B cell (primary cell): Measurements from ENCODE around the gene RIPOR3. TPM values are rescaled to one million over a fixed set of nuclear protein-coding genes. Genes with fewer than 3 reads are reported as not detected.
A peak's percentile ranks its signal among the peaks of the same experiment; 100 is the strongest.

Experiments
- ATAC-seq: fragments of 200-7000 bp; cut with Tn5 transposase; one replicate; pipeline ENCODE4 v1.10.0; 2021; ENCODE audit warnings: low read depth, mild to moderate bottlenecking, moderate number of reproducible peaks, moderate library complexity
- CTCF ChIA-PET: fragments of 350-600 bp; sonication (Branson Sonifier 250); formaldehyde crosslinking; loops from one replicate; lab custom pipeline; 2021; ENCODE audit warnings: antibody characterized with exemption, inconsistent platforms; lab: Charles Lee
- POLR2A ChIA-PET: fragments of 350-600 bp; sonication (Branson Sonifier 250); formaldehyde crosslinking; loops from one replicate; lab custom pipeline; 2021; ENCODE audit warnings: antibody characterized with exemption; lab: Charles Lee
- DNase-seq: peaks from one replicate; pipeline ENCODE4 v3.0.0; 2013
- H2AFZ ChIP-seq: 2 replicates; pipeline ENCODE4 v1.6.1; 2012; ENCODE audit warnings: mild to moderate bottlenecking, low read depth, low read length; ENCODE audit not compliant: insufficient read depth, poor library complexity, severe bottlenecking
- H3K27ac ChIP-seq, 2 donors: 1 replicate in 1 of 2; 2 replicates in 1 of 2; pipeline ENCODE4 v1.5.1; 2012 to 2013; ENCODE audit warnings: low read length in 2 of 2, mild to moderate bottlenecking in 2 of 2, moderate library complexity in 1 of 2
- H3K27me3 ChIP-seq, 4 experiments: fragments of 200-600 bp in 1 of 4; sonication (generic) in 1 of 4; replicated peaks in 1 of 4; 1 replicate in 2 of 4; 2 replicates in 2 of 4; pipeline versions ENCODE4 v1.6.1 to v1.7.0; 2013 to 2016; ENCODE audit warnings: low read length in 3 of 4, mild to moderate bottlenecking in 2 of 4, mixed read lengths in 1 of 4, moderate library complexity in 1 of 4; ENCODE audit not compliant: insufficient read depth in 4 of 4, control insufficient read depth in 3 of 4; ENCODE audit errors: control extremely low read depth in 1 of 4
- H3K36me3 ChIP-seq, 2 experiments: replicated peaks in 1 of 2; 1 replicate in 1 of 2; 2 replicates in 1 of 2; pipeline versions ENCODE4 v1.6.1 to v1.7.1; 2013; ENCODE audit warnings: low read length in 1 of 2; ENCODE audit not compliant: insufficient read depth in 2 of 2, control insufficient read depth in 1 of 2; ENCODE audit errors: control extremely low read depth in 1 of 2, extremely low read depth in 1 of 2
- H3K4me1 ChIP-seq, 2 donors: fragments of 200-600 bp in 1 of 2; sonication (generic) in 1 of 2; 1 replicate in 1 of 2; 2 replicates in 1 of 2; pipeline versions ENCODE4 v1.5.1 to v1.6.1; 2013 to 2017; ENCODE audit warnings: low read length in 2 of 2; ENCODE audit not compliant: control insufficient read depth in 2 of 2, insufficient read depth in 2 of 2
- H3K4me2 ChIP-seq: replicated peaks from 2 replicates; pipeline ENCODE3; 2012; ENCODE audit warnings: mild to moderate bottlenecking, low read depth, low read length; ENCODE audit not compliant: poor library complexity, severe bottlenecking
- H3K4me3 ChIP-seq, 5 experiments: fragments of 200-600 bp in 1 of 5; sonication (generic) in 1 of 5; 1 replicate in 3 of 5; 2 replicates in 2 of 5; pipeline versions ENCODE4 v1.5.1 to v1.7.0; 2011 to 2016; ENCODE audit warnings: low read length in 4 of 5, mild to moderate bottlenecking in 4 of 5, low read depth in 2 of 5, control low read depth in 1 of 5, moderate library complexity in 1 of 5; ENCODE audit not compliant: insufficient read depth in 1 of 5; ENCODE audit errors: control extremely low read depth in 1 of 5, extremely low read depth in 1 of 5
- H3K79me2 ChIP-seq: fragments of 200-600 bp; sonication (generic); one replicate; pipeline ENCODE4 v1.6.0; 2016; ENCODE audit warnings: low read length; ENCODE audit not compliant: control insufficient read depth, insufficient read depth
- H3K9ac ChIP-seq: fragments of 200-600 bp; sonication (generic); 2 replicates; pipeline ENCODE4 v1.6.1; 2017; ENCODE audit warnings: mild to moderate bottlenecking, low read length, moderate library complexity
- H3K9me3 ChIP-seq, 3 donors: one replicate each; pipeline versions ENCODE4 v1.6.1 to v1.7.1; 2013; ENCODE audit warnings: low read length in 2 of 3; ENCODE audit not compliant: control insufficient read depth in 2 of 3, insufficient read depth in 1 of 3; ENCODE audit errors: control extremely low read depth in 1 of 3
- H4K20me1 ChIP-seq: 2 replicates; pipeline ENCODE4 v1.6.0; 2012; ENCODE audit warnings: mild to moderate bottlenecking, low read length; ENCODE audit not compliant: insufficient read depth, control insufficient read depth, poor library complexity, severe bottlenecking
- H3K27ac Mint-ChIP-seq: one replicate; pipeline ENCODE4 v1.8.0; 2021; ENCODE audit warnings: mixed read lengths
- H3K27me3 Mint-ChIP-seq: one replicate; pipeline ENCODE4 v1.8.0; 2021; ENCODE audit warnings: mixed read lengths
- H3K4me1 Mint-ChIP-seq: one replicate; pipeline ENCODE4 v1.8.0; 2021; ENCODE audit warnings: mixed read lengths
- H3K4me3 Mint-ChIP-seq: one replicate; pipeline ENCODE4 v1.8.0; 2021; ENCODE audit warnings: mixed read lengths
- H3K9me3 Mint-ChIP-seq: one replicate; pipeline ENCODE4 v1.8.0; 2022; ENCODE audit warnings: mixed read lengths; ENCODE audit not compliant: insufficient read depth
- CTCF ChIP-seq: fragments of 200-600 bp; IDR thresholded peaks from one replicate; pipeline ENCODE4 v1.8.0; 2022; ENCODE audit warnings: antibody characterized with exemption, mild to moderate bottlenecking
- EZH2 ChIP-seq: IDR thresholded peaks from 2 replicates; pipeline ENCODE4 v1.6.1; 2012; ENCODE audit warnings: borderline replicate concordance, low read depth, mild to moderate bottlenecking, moderate library complexity, low read length; ENCODE audit not compliant: insufficient read depth, poor library complexity, severe bottlenecking
- WGBS: methylation state at CpG from one replicate; pipeline ENCODE4 v1.1.5; 2013; ENCODE audit warnings: missing lambda C conversion rate; ENCODE audit not compliant: insufficient coverage; 5-methylcytosine and 5-hydroxymethylcytosine counted together
- intact Hi-C: fragments of 100-400 bp; cut with micrococcal nuclease; formaldehyde crosslinking; loops from one replicate; pipeline ENCODE4 v1.10.0; 2022
- polyA plus RNA-seq: library from polyadenylated mRNA; depleted of rRNA; stranded (reverse); fragments of >200 nt; gene quantifications from 2 replicates; pipeline ENCODE4 v1.2.3, GENCODE V29; 2012
- total RNA-seq, 2 donors: library from RNA; stranded (reverse); fragments of 120-200 nt in 1 of 2; gene quantifications; 1 replicate in 1 of 2; 2 replicates in 1 of 2; pipeline versions ENCODE4 v1.2.3 to v1.2.4, GENCODE V29; 2013 to 2022

Gene RIPOR3
- total and polyA plus RNA-seq, 2 donors (not counting 1 experiment from before 2014, with no cell fraction given) = 0.09 to 0.27 TPM

- 96% methylated on average over 15 of the region's 19 CpGs for WGBS
- H3K79me2 ChIP-seq = peaks cover 4% of the 10 kb centered on the region
- H2AFZ ChIP-seq = no peak overlapping the region
- H3K27me3 Mint-ChIP-seq = no peaks in the 10 kb centered on the region
- no peaks in the 10 kb centered on the region for H3K9me3 ChIP-seq
- H3K36me3 ChIP-seq = peaks cover 0 to 18% of the 10 kb centered on the region in 2 experiments
- H4K20me1 ChIP-seq = peaks cover 10% of the 10 kb centered on the region
- POLR2A ChIA-PET = interaction anchor here (0.7 to 1.0 kb wide), 3 partner anchors 10 to 27 kb away, joined by 3 read pairs; no protein-coding TSS in a partner anchor
- no peak overlapping the region for H3K27ac ChIP-seq
- DNase-seq (no peak), ATAC-seq (no peak)
- H3K9me3 Mint-ChIP-seq = no peaks in the 10 kb centered on the region
- no peak overlapping the region for H3K4me2 ChIP-seq
- no peak for TF ChIP-seq CTCF
- H3K27ac Mint-ChIP-seq = peak overlapping the region; percentile 67
- peaks cover 27% of the 10 kb centered on the region for H3K4me1 Mint-ChIP-seq
- H3K9ac ChIP-seq = no peak overlapping the region
- no peak overlapping the region for H3K4me3 Mint-ChIP-seq
- CTCF ChIA-PET = interaction anchor here (0.6 to 1.4 kb wide), 6 partner anchors 8 to 404 kb away, joined by 3 to 5 read pairs (median 3); no protein-coding TSS in a partner anchor
- intact Hi-C loops = no loop called here
- H3K27me3 ChIP-seq = no peaks in the 10 kb centered on the region
- no peak overlapping the region for H3K4me3 ChIP-seq
- peaks cover 12 to 26% of the 10 kb centered on the region in 2 donors for H3K4me1 ChIP-seq
These were observed 98.9 kb downstream of the RIPOR3 start for GRCh38 chr20:50592282-50593004.

GRCh38 chr20:50591233-50591852, 100.0 kb downstream of the RIPOR3 start:
- no peak overlapping the region for H3K4me3 Mint-ChIP-seq
- Histone ChIP-seq H2AFZ (no peak overlapping the region), H3K27ac (no peak overlapping the region), H3K9ac (no peak overlapping the region), H3K4me1 (peaks cover 10 to 19% of the 10 kb centered on the region in 2 donors), H3K79me2 (peaks cover 4% of the 10 kb centered on the region), H4K20me1 (peaks cover 14% of the 10 kb centered on the region), H3K36me3 (peaks cover 2 to 29% of the 10 kb centered on the region in 2 experiments), H3K9me3 (no peaks in the 10 kb centered on the region), H3K27me3 (no peaks in the 10 kb centered on the region), H3K4me3 (no peak overlapping the region), H3K4me2 (no peak overlapping the region)
- CTCF ChIA-PET = interaction anchor here (1.3 kb wide), 1 partner anchor 403 kb away, joined by 3 read pairs; no protein-coding TSS in a partner anchor
- WGBS = no CpG with 5 or more reads among the region's 5 CpGs
- peaks cover 23% of the 10 kb centered on the region for H3K4me1 Mint-ChIP-seq
- TF ChIP-seq EZH2 = no peak
- TF ChIP-seq CTCF = no peak
- DNase-seq = no peak
- ATAC-seq = no peak
- POLR2A ChIA-PET = interaction anchor here (1.0 kb wide), 1 partner anchor 9 kb away, joined by 3 read pairs; no protein-coding TSS in a partner anchor
- no peaks in the 10 kb centered on the region for H3K9me3 Mint-ChIP-seq
- intact Hi-C loops = no loop called here
- H3K27me3 Mint-ChIP-seq = no peaks in the 10 kb centered on the region
- no peak overlapping the region for H3K27ac Mint-ChIP-seq
